GM10847 (cell line): ENCODE data around the gene ADAMTS13.

ENCODE experiments used
- POLR2A ChIP-seq: IDR thresholded peaks from 2 replicates; pipeline ENCODE4 v1.6.1; 2011; ENCODE audit not compliant: insufficient read length; ENCODE audit errors: extremely low read depth

ADAMTS13 gene

GRCh38 chr9:133493845-133494540 is 71.8 kb downstream of the ADAMTS13 start:
- no peak for TF ChIP-seq POLR2A

- TF ChIP-seq POLR2A: no peak
Measured at GRCh38 chr9:133494636-133495326, 72.6 kb downstream of the ADAMTS13 start.

GRCh38 chr9:133495327-133496293 is 73.4 kb downstream of the ADAMTS13 start:
- no peak for TF ChIP-seq POLR2A

- TF ChIP-seq POLR2A: no peak
Measured at GRCh38 chr9:133496861-133497842, 75.0 kb downstream of the ADAMTS13 start.

GRCh38 chr9:133499132-133499891 is 77.1 kb downstream of the ADAMTS13 start:
- TF ChIP-seq POLR2A: no peak

- no peak for TF ChIP-seq POLR2A
Measured at GRCh38 chr9:133499892-133500270, 77.7 kb downstream of the ADAMTS13 start.

GRCh38 chr9:133502112-133502511 is 79.9 kb downstream of the ADAMTS13 start:
- TF ChIP-seq POLR2A: no peak

GRCh38 chr9:133505186-133505830 is 83.1 kb downstream of the ADAMTS13 start:
- no peak for TF ChIP-seq POLR2A

- TF ChIP-seq POLR2A: no peak
Measured at GRCh38 chr9:133505901-133506652, 83.9 kb downstream of the ADAMTS13 start.

GRCh38 chr9:133506653-133507038 is 84.5 kb downstream of the ADAMTS13 start:
- TF ChIP-seq POLR2A: no peak

GRCh38 chr9:133507246-133507965 is 85.2 kb downstream of the ADAMTS13 start:
- TF ChIP-seq POLR2A: no peak

- TF ChIP-seq POLR2A: no peak
Measured at GRCh38 chr9:133508046-133508445, 85.9 kb downstream of the ADAMTS13 start.
